ENCODE measurements around the gene TENM4.

DNA sequence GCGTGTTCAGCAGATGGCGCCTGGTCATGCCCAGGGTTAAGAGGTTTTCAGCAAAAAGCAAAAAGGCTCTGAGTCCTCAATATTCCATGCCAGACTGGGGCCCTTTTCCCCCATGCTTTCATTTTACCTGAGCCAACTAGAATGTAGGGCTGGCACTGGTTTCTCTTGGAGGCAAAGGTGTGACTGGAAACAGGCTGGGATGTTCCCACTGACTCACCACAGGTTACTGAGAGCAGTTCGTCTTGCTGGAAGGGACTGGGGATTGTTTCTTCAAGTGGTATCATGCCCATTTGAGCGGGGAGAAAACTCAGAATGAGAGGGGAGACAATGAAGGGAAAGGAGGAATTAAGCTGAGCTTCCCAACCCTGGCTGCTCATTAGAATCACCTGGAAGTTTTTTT is 243.9 kb downstream of the TENM4 start:
- TF ChIP-seq CTCF (CRISPR knock-in tag; IDR thresholded peaks at IDR 0.05): no peak
- TF ChIP-seq, protein P1, sequence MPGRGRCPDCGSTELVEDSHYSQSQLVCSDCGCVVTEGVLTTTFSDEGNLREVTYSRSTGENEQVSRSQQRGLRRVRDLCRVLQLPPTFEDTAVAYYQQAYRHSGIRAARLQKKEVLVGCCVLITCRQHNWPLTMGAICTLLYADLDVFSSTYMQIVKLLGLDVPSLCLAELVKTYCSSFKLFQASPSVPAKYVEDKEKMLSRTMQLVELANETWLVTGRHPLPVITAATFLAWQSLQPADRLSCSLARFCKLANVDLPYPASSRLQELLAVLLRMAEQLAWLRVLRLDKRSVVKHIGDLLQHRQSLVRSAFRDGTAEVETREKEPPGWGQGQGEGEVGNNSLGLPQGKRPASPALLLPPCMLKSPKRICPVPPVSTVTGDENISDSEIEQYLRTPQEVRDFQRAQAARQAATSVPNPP (CRISPR knock-in tag; IDR thresholded peaks at IDR 0.05): no peak
- TF ChIP-seq MIXL1 (CRISPR knock-in tag; IDR thresholded peaks at IDR 0.05): no peak
- no peak for TF ChIP-seq JUND (CRISPR knock-in tag; IDR thresholded peaks at IDR 0.05)
- no peak for TF ChIP-seq PAF1 (CRISPR knock-in tag; IDR thresholded peaks at IDR 0.05)
- TF ChIP-seq, protein P2, sequence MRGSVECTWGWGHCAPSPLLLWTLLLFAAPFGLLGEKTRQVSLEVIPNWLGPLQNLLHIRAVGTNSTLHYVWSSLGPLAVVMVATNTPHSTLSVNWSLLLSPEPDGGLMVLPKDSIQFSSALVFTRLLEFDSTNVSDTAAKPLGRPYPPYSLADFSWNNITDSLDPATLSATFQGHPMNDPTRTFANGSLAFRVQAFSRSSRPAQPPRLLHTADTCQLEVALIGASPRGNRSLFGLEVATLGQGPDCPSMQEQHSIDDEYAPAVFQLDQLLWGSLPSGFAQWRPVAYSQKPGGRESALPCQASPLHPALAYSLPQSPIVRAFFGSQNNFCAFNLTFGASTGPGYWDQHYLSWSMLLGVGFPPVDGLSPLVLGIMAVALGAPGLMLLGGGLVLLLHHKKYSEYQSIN (CRISPR knock-in tag; IDR thresholded peaks at IDR 0.05; ENCODE audit: borderline replicate concordance): no peak
- TF ChIP-seq ZNF549 (CRISPR knock-in tag; IDR thresholded peaks at IDR 0.05): no peak
- no peak for TF ChIP-seq U2AF2 (IDR thresholded peaks at IDR 0.05; ENCODE audit: low read depth, low read length)
- TF ChIP-seq, protein P3, sequence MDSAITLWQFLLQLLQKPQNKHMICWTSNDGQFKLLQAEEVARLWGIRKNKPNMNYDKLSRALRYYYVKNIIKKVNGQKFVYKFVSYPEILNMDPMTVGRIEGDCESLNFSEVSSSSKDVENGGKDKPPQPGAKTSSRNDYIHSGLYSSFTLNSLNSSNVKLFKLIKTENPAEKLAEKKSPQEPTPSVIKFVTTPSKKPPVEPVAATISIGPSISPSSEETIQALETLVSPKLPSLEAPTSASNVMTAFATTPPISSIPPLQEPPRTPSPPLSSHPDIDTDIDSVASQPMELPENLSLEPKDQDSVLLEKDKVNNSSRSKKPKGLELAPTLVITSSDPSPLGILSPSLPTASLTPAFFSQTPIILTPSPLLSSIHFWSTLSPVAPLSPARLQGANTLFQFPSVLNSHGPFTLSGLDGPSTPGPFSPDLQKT (CRISPR knock-in tag; IDR thresholded peaks at IDR 0.05; ENCODE audit: borderline replicate concordance): no peak

Data from HepG2 (cell line).